ENCODE results near the gene TMEM161A.

GRCh38 chr19:19074196-19074882 lies 63.9 kb downstream of the TMEM161A start:
- no peak for TF ChIP-seq CTCF (IDR thresholded peaks at IDR 0.05)
- no peak for TF ChIP-seq POLR2A (IDR thresholded peaks at IDR 0.05)
- TF ChIP-seq EP300 (IDR thresholded peaks at IDR 0.05): no peak

All from ovary (tissue), 3 donors.